ENCODE results near the gene NUCKS1. TPM values are rescaled to one million over a fixed set of nuclear protein-coding genes. Genes with fewer than 3 reads are reported as not detected.

NUCKS1 gene
- total and polyA plus RNA-seq, 2 of the 13 experiments (the other 11 are each of a cell fraction or from before 2014, with no cell fraction given), result 35.5 to 117 TPM

- TF ChIP-seq ZNF138 (CRISPR knock-in tag; IDR thresholded peaks at IDR 0.05; ENCODE audit: low read depth) (0 out of 2 replicates have a peak, but pooled peaks have one; percentile 44), TBL1XR1 (IDR thresholded peaks at IDR 0.05; ENCODE audit: borderline replicate concordance, low read length, partially characterized antibody) (no peak), ZNF143 (CRISPR knock-in tag; IDR thresholded peaks at IDR 0.05) (no peak), LCORL (IDR thresholded peaks at IDR 0.05) (no peak), LCORL (CRISPR knock-in tag; IDR thresholded peaks at IDR 0.05) (peak; percentile 83), PRDM4 (CRISPR knock-in tag; IDR thresholded peaks at IDR 0.05; ENCODE audit: borderline replicate concordance) (no peak), ZSCAN21 (CRISPR knock-in tag; IDR thresholded peaks at IDR 0.05; ENCODE audit: borderline replicate concordance) (no peak), GPN1 (CRISPR knock-in tag; IDR thresholded peaks at IDR 0.05; ENCODE audit: borderline replicate concordance) (no peak), BCL6 (CRISPR knock-in tag; IDR thresholded peaks at IDR 0.05) (peak; percentile 35; the same call in 1 of the 2 replicates), ZNF652 (CRISPR knock-in tag; IDR thresholded peaks at IDR 0.05; ENCODE audit: borderline replicate concordance, low read depth) (no peak), ZNF629 (CRISPR knock-in tag; conservative IDR thresholded peaks at IDR 0.05) (no peak), GTF2F1 (IDR thresholded peaks at IDR 0.05; ENCODE audit: low read length) (no peak), HNF4A (CRISPR knock-in tag; IDR thresholded peaks at IDR 0.05) (peak; percentile 23; the same call in 1 of the 2 replicates), ZNF788 (CRISPR knock-in tag; IDR thresholded peaks at IDR 0.05; ENCODE audit: borderline replicate concordance) (peak; percentile 91; the same call in 1 of the 2 replicates), ZNF383 (CRISPR knock-in tag; IDR thresholded peaks at IDR 0.05; ENCODE audit: borderline replicate concordance) (no peak), SNAPC2 (CRISPR knock-in tag; IDR thresholded peaks at IDR 0.05) (no peak; the same call in 1 of the 2 replicates), ZNF407 (CRISPR knock-in tag; IDR thresholded peaks at IDR 0.05; ENCODE audit: not compliant biosample characterization) (no peak)
These were observed 496 bp downstream of the NUCKS1 start (continued) for GRCh38 chr1:205749234-205750137.

All from HepG2 (cell line).